ENCODE measurements around the gene GTF2F1. TPM values are rescaled to one million over a fixed set of nuclear protein-coding genes. Genes with fewer than 3 reads are reported as not detected.
"Not testable (repeated sequence)": the region's sequence is repeated elsewhere in the genome, so short reads cannot be mapped to it uniquely, and the experiment has no call there.

The GTF2F1 gene
- total and polyA plus RNA-seq, 2 experiments from 2014 or later, result 43.0 to 96.7 TPM

DNA sequence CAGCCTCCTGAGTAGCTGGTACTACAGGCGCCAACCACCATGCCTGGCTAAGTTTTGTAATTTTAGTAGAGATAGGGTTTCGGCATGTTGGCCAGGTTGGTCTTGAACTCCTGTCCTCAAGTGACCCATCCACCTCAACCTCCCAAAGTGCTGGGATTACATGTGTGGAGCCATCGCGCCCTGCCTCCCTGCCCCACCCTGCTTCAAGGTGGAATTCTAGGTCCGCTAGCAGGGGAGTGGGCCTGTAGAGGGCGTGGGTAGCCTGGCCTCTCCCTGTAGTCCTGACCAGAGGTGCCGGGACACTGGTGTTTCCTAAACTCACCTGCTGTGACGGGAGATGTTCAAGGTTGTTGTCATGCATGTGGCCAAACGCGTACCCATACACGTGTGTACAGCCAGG lies 40.2 kb upstream of the GTF2F1 start:
- H3K9me3 ChIP-seq (ENCODE audit: low read depth), result no peaks in the 10 kb centered on the region
- peaks cover 9% of the 10 kb centered on the region for H3K27me3 ChIP-seq
- no peak overlapping the region for H3K27ac ChIP-seq
- no peaks in the 10 kb centered on the region for H3K4me1 ChIP-seq (ENCODE audit: low read depth)
- TF ChIP-seq, protein P1, sequence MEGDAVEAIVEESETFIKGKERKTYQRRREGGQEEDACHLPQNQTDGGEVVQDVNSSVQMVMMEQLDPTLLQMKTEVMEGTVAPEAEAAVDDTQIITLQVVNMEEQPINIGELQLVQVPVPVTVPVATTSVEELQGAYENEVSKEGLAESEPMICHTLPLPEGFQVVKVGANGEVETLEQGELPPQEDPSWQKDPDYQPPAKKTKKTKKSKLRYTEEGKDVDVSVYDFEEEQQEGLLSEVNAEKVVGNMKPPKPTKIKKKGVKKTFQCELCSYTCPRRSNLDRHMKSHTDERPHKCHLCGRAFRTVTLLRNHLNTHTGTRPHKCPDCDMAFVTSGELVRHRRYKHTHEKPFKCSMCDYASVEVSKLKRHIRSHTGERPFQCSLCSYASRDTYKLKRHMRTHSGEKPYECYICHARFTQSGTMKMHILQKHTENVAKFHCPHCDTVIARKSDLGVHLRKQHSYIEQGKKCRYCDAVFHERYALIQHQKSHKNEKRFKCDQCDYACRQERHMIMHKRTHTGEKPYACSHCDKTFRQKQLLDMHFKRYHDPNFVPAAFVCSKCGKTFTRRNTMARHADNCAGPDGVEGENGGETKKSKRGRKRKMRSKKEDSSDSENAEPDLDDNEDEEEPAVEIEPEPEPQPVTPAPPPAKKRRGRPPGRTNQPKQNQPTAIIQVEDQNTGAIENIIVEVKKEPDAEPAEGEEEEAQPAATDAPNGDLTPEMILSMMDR (IDR thresholded peaks at IDR 0.05; ENCODE audit: low read depth, low read length), result no peak
- H3K4me3 ChIP-seq, result no peak overlapping the region
- H3K36me3 ChIP-seq, result no peaks in the 10 kb centered on the region
- no peak for DNase-seq (ENCODE audit: low read depth in 1 of 2, low spot score in 1 of 2)

DNA sequence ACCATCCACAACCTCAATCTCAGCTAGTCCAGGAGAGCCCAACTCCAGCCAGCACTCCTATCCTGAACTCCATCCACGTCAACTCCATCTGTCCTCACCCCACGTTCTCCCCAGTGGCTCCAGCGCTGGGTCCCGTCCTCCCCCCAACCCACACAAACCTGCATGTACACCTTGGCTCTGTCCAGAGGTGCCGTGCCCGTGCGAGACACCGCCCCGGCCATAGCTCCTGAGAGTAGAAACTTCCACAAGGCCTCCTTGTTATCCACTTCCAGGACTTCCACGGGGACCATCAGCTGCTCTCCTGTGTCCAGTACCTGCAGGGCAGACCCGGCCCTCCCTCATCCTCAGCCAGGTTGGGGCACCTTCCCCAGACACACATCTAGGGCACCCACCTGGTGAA lies 38.9 kb upstream of the GTF2F1 start:
- DNase-seq (ENCODE audit: low read depth in 1 of 2, low spot score in 1 of 2), result no peak

DNA sequence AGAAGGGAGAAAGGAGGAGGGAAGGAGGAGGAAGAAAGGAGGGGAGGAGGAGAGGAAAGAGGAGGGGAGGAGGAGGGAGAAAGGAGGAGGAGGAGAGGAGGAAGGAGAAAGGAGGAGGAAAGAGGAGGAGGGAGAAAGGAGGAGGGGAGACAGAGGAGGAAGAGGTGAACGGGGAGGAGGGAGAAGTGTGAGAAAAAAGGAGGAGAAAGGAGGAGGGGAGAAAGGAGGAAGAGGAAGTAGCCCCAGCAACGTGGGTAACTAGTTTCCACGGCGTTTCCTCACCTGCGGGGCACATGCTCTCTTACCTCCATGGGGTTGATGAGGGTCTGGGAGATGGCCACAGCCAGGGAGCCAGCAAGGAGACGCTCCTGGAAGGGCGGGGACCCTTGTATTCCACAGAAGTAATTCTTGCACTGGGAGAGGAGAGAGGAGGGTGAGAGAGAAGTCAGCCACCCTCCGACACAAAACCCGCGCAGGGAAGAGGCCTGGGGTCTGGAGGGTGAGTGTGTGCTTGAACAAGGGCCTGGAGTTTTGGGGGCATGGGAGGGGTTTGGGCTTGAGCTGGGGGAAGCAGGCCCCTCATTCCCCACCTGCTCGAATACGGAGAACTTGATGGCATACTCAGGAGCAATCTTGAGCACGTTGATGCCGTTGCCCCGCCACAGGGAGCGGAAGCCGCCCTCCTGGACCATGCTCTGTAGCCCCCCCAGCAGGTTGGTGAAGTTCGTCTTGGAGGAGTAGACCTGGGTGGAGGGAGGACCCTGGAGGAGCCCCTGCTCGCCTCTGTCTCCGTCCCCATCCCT lies 36.7 kb upstream of the GTF2F1 start:
- no peaks in the 10 kb centered on the region for H3K9me3 ChIP-seq (ENCODE audit: low read depth)

More for the DNA sequence above, 38.9 kb upstream of the GTF2F1 start:
- no peaks in the 10 kb centered on the region for H3K4me1 ChIP-seq (ENCODE audit: low read depth)
- no peak overlapping the region for H3K4me3 ChIP-seq
- H3K36me3 ChIP-seq, result no peaks in the 10 kb centered on the region
- TF ChIP-seq, protein P1 (IDR thresholded peaks at IDR 0.05; ENCODE audit: low read depth, low read length), result no peak
- H3K27ac ChIP-seq, result no peak overlapping the region
- peaks cover 9% of the 10 kb centered on the region for H3K27me3 ChIP-seq
- H3K9me3 ChIP-seq (ENCODE audit: low read depth), result no peaks in the 10 kb centered on the region

DNA sequence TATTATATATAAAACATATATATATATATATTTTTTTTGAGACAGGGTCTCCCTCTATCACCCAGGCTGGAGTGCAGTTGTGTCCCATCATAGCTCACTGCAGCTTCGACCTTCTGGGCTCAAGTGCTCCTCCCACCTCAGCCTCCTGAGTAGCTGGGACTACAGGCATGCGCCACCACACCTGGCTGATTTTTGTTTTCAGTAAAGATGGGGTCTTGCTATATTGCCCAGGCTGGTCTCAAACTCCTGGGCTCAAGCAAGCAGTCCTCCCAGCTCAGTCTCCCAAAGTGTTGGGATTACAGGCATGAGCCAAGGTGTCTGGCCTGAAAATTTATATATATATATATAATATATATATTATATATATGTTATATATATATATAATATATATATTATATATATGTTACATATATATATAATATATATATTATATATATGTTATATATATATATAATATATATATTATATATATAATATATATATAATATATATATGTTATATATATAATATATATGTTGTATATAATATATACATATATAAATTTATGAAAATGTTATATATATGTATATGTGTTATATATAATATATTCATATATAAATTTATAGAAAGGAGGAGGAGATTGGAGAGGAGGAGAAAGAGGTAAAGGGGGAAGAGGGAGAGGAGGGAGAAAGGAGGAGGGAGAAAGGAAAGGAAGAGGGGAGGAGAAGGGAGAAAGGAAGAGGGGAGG lies 35.9 kb upstream of the GTF2F1 start:
- not testable (repeated sequence) for H3K27me3 ChIP-seq; H3K27ac ChIP-seq; H3K4me3 ChIP-seq; H3K4me1 ChIP-seq (ENCODE audit: low read depth); H3K36me3 ChIP-seq; DNase-seq (ENCODE audit: low read depth in 1 of 2, low spot score in 1 of 2); H3K9me3 ChIP-seq (ENCODE audit: low read depth)

More for the DNA sequence above, 36.7 kb upstream of the GTF2F1 start:
- Histone ChIP-seq H3K4me1 (ENCODE audit: low read depth) (no peaks in the 10 kb centered on the region), H3K27ac (no peak overlapping the region), H3K27me3 (peaks cover 9% of the 10 kb centered on the region), H3K4me3 (no peak overlapping the region), H3K36me3 (no peaks in the 10 kb centered on the region)
- no peak for DNase-seq (ENCODE audit: low read depth in 1 of 2, low spot score in 1 of 2)
- TF ChIP-seq, protein P1 (IDR thresholded peaks at IDR 0.05; ENCODE audit: low read depth, low read length), result no peak

DNA sequence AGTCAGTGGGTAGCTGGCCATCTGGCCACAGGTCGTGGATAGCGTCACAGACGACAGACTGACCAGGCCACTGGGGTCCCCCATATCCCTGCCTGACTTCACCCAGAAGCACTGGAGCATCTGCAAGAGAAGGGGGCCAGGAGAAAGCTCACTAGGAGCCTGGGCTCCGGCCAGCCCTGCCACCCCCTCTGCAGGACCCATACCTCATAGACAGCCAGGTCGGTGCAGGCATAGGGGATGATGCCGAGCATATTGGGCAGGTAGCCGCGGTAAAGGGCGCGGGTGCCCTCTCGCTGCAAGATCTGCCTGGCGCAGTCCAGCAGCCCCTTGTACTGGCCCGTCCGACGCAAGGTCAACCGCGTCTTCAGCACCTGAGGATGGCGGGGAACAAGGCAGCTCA lies 34.2 kb upstream of the GTF2F1 start:
- H3K27ac ChIP-seq, result no peak overlapping the region
- peaks cover 9% of the 10 kb centered on the region for H3K27me3 ChIP-seq
- peaks cover 11% of the 10 kb centered on the region for H3K4me1 ChIP-seq (ENCODE audit: low read depth)
- TF ChIP-seq, protein P1 (IDR thresholded peaks at IDR 0.05; ENCODE audit: low read depth, low read length), result no peak
- no peaks in the 10 kb centered on the region for H3K9me3 ChIP-seq (ENCODE audit: low read depth)
- no peaks in the 10 kb centered on the region for H3K36me3 ChIP-seq
- no peak for DNase-seq (ENCODE audit: low read depth in 1 of 2, low spot score in 1 of 2)
- H3K4me3 ChIP-seq, result no peak overlapping the region

Data from cardiac muscle cell (in vitro differentiated cells and primary cell).